Measurements from ENCODE around the gene AGBL4.

AGBL4 gene

GRCh38 chr1:48687282-48688045, 1336.3 kb downstream of the AGBL4 start:
- no peak overlapping the region for H3K4me3 ChIP-seq (ENCODE audit: low read length)
- peak; percentile 27 for DNase-seq (ENCODE audit: low read depth)
- TF ChIP-seq CTCF (IDR thresholded peaks at IDR 0.05; ENCODE audit: insufficient read depth, low read depth, low read length, missing control alignments): no peak

GRCh38 chr1:48686159-48686558, 1337.6 kb downstream of the AGBL4 start:
- no peak overlapping the region for H3K4me3 ChIP-seq (ENCODE audit: low read length)
- no peak for TF ChIP-seq CTCF (IDR thresholded peaks at IDR 0.05; ENCODE audit: insufficient read depth, low read depth, low read length, missing control alignments)
- no peak for DNase-seq (ENCODE audit: low read depth)

DNA sequence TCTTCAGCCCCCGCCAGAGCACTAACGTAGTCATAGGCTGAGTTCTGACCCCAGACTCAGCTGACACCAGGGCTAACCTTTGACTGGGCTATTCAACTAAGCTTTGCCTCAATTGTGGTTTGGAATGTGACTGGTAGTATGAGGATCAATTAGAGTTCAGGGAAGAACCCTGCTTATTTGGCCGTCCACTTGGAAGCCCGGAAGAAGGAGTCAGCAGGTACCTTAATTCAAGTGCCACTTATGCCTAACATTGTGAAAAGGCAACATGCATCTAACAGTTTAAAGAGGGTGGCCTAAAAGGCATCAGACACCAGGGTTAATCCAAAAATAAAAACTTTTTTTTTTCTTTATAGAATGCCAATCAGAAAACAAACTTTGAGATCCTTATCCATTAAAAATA, 1339.4 kb downstream of the AGBL4 start:
- H3K4me3 ChIP-seq (ENCODE audit: low read length): no peak overlapping the region
- TF ChIP-seq CTCF (IDR thresholded peaks at IDR 0.05; ENCODE audit: insufficient read depth, low read depth, low read length, missing control alignments): no peak
- no peak for DNase-seq (ENCODE audit: low read depth)

GRCh38 chr1:48683839-48684238, 1339.9 kb downstream of the AGBL4 start:
- no peak for TF ChIP-seq CTCF (IDR thresholded peaks at IDR 0.05; ENCODE audit: insufficient read depth, low read depth, low read length, missing control alignments)
- no peak for DNase-seq (ENCODE audit: low read depth)
- H3K4me3 ChIP-seq (ENCODE audit: low read length): no peak overlapping the region

GRCh38 chr1:48681476-48682305, 1342.1 kb downstream of the AGBL4 start:
- no peak for DNase-seq (ENCODE audit: low read depth)
- no peak for TF ChIP-seq CTCF (IDR thresholded peaks at IDR 0.05; ENCODE audit: insufficient read depth, low read depth, low read length, missing control alignments)
- no peak overlapping the region for H3K4me3 ChIP-seq (ENCODE audit: low read length)

DNA sequence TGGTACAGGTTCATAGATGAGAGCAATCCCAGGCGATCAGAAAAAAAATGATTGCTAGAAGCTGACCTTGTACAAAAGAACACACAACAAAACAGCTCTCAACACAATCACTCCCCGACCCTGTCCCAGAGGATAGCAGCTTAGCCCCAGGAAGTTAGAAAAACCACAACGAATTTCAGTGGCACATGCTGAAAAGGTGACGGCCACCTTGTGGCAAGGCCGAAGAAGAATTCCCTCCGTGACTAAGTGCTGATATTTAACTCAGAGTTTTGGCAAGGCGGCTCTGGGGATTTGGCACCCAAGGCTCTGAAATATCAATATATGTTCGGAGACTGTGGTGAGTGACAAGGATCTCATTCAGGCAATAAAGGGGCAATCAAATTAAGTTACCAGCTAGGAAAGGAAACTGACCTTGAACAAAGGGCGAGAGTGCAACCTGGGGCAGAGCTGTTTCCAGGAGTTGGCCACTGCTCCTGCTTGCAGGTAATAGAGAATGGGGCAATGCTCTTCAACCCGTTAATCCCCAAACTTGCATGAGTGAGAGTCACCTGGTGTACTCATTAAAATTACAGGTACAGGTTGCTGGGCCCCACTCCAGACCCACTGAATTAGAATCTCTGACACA, 1343.2 kb downstream of the AGBL4 start:
- TF ChIP-seq CTCF (IDR thresholded peaks at IDR 0.05; ENCODE audit: insufficient read depth, low read depth, low read length, missing control alignments): no peak
- H3K4me3 ChIP-seq (ENCODE audit: low read length): no peak overlapping the region
- DNase-seq (ENCODE audit: low read depth): no peak
